IPS-NIHi7 (cell line): Measurements from ENCODE around the gene KRT38.
"Not testable (repeated sequence)": the region's sequence is repeated elsewhere in the genome, so short reads cannot be mapped to it uniquely, and the experiment has no call there.

ENCODE experiments used
- DNase-seq: peaks from one replicate; pipeline ENCODE4 v3.0.0; 2012; ENCODE audit warnings: mixed read lengths; ENCODE audit errors: extremely low spot score

Gene KRT38

GRCh38 chr17:41395044-41395443, 45.7 kb downstream of the KRT38 start:
- not testable (repeated sequence) for DNase-seq

DNA sequence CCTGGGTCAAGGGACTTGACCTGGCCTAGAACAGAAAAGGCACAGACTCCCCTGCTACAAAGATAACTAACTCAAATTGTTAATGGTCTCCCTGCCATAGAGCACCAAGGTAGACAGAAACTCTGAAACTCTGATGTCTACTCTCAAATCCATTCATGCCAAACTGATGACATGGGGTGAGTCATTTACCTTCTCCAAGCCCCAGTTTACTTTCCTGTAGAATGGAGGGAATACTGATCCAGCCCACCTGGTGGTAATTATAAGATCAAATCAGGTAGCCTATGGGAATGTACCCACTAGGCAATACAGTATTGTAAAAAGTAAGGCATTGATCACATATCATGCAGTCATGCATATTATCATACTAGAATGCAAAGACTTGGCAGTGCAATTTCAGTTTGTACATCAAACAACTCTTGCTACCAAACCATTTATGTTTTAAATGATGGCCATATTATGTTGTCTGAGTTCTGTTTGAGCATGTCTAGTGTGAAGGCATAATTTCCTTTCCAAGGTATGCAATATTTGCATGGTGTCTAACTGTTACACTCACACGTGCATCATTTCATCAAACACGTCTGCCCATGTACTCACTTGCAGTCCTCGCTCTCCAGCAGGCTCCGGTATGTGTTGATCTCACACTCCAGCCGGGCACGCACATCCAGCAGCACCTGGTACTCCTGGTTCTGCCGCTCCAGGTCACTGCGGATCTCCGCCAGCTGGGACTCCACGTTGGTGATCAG, 46.4 kb downstream of the KRT38 start:
- DNase-seq = no peak

DNA sequence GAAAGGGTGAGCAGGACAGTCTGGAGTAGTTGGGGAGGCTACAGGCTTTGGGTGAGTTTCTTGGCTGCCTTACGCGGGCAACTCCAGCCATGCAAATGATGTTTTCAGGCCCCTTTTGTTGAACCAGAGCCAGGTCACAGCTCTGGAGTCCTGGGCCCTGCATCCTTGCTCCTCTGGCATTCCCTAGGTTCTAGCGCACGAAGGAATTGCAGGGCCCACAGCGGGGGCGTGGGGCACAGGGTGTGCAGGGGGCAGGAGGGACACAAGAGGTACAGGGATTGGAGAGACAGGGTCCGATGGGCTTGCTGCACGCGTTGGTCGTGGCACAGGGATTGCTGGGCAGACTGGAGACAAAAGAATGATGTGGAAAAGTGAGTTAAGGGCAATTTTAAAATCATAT, 47.0 kb downstream of the KRT38 start:
- DNase-seq = no peak

DNA sequence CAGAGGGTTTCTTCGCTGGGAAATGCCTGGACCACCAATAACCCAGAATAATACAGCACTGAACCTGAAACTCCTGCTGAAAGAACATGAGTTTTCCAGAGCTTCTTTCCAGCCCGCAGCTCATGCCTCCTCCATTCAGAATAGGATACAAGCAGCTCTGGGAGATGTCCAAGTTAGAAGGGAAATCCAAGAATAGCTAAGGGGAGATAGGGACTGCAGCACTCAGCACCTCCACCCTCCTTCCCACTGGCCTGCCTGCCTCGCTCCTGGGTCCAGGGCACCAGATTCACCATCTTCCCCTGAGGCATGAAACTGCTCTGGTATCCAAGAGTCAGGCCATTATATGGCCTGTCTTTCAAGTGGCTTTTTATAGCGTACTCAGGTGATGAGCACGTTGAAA, 47.5 kb downstream of the KRT38 start:
- DNase-seq = no peak

DNA sequence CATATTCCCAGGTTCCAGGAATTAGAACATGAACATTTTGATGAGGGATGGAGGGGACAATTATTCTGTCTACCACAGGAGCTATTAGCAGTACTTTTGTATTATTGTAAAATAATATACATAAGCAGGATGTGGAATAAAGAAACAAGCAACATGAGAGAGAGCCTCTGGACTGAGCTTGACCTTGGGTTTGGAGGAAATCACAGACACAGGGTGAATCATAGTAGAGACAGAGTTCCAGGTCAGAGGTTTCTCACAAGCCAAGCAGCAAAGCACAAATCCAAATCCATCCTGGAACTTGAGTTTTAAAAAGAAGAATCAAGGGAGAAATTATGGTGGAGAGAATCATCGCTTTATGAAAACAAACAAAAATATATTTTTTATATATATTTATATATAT, 48.5 kb downstream of the KRT38 start:
- no peak for DNase-seq

- no peak for DNase-seq
These were observed 49.2 kb downstream of the KRT38 start for GRCh38 chr17:41391535-41391934.

DNA sequence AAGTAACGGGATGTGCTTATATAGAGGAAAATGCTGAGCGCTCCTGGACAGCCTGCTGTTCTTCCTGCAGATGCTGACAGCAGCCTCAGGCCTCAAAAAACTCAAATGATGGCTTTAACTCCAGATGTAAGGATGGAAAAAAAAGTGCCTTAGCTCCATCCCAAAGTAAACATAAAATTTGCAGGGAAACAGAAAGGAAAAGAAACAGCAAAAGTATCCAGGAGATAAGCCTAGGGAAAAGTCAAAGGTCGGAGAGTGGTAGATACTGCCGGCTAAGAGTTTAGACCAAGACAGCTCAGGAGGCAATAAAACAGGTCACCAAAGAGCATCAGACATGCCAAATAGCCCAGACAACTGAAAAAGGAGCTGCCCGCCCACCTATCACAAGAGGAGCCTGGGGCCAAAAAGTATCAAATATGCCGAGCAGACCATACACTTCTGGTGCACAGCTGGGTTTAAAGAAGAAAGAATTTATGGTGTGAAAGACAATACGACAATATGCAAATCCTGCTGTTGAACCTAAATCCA, 50.3 kb downstream of the KRT38 start:
- no peak for DNase-seq

DNA sequence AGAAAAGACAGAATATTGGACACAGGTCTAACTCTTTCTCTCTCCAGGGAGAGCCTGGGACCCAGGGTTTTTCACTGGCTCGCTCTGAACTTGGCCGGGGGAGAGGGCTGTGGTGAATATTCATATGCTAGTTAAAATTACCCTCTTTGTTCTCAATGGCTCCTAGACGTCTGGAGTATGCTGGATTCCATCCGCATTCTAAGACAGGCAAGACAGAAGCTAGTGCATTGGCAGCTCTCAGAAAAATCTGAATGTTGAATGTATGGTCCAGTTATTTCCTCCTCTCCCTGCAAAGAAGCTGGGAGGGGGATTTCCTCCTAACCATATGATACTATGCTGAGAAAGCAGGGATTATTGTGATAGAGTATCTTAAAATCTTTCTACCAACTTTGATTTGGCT, 53.1 kb downstream of the KRT38 start:
- DNase-seq = no peak

DNA sequence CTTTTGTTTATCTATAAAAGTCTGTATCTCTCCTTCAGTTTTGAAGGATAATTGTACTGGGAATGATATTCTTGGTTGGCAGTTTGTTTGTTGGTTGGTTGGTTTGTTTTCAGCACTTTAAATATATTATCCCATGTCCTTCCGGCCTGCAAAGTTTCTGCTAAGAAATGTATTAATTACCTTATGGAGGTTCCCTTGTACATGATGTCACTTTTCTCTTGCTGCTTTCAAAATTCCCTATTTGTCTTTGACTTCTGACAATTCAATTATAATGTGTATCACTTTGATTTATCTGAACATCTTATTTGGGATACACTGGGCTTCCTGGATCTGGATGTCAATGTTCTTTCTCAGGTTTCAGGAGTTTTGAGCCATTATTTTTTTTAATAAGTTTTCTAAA, 54.6 kb downstream of the KRT38 start:
- no peak for DNase-seq
